Hepatocyte (in vitro differentiated cells): Measurements from ENCODE around the gene CD4. TPM values are rescaled to one million over a fixed set of nuclear protein-coding genes. Genes with fewer than 3 reads are reported as not detected.

Source experiments
- DNase-seq: peaks from one replicate; pipeline ENCODE4 v3.0.0-alpha.2; 2016; ENCODE audit warnings: low spot score
- H2AFZ ChIP-seq: fragments of 200-600 bp; sonication (generic); 2 replicates; pipeline ENCODE4 v1.6.0; 2016; ENCODE audit warnings: antibody characterized with exemption, mild to moderate bottlenecking
- H3K27ac ChIP-seq: fragments of 200-600 bp; sonication (generic); 2 replicates; pipeline ENCODE4 v1.5.1; 2016; ENCODE audit warnings: mild to moderate bottlenecking
- H3K27me3 ChIP-seq: fragments of 200-600 bp; sonication (generic); 2 replicates; pipeline ENCODE4 v1.6.1; 2016
- H3K36me3 ChIP-seq: fragments of 200-600 bp; sonication (generic); replicated peaks from 2 replicates; pipeline ENCODE4 v1.5.1; 2016; ENCODE audit warnings: low read depth; ENCODE audit not compliant: insufficient read depth
- H3K4me1 ChIP-seq: fragments of 200-600 bp; sonication (generic); 2 replicates; pipeline ENCODE4 v1.5.1; 2016; ENCODE audit warnings: mild to moderate bottlenecking, moderate library complexity; ENCODE audit not compliant: insufficient read depth
- H3K4me2 ChIP-seq: fragments of 200-600 bp; sonication (generic); 2 replicates; pipeline ENCODE4 v1.6.0; 2016
- H3K4me3 ChIP-seq: fragments of 200-600 bp; sonication (generic); 2 replicates; pipeline ENCODE4 v1.5.1; 2016; ENCODE audit warnings: mild to moderate bottlenecking
- H3K79me2 ChIP-seq: fragments of 200-600 bp; sonication (generic); 2 replicates; pipeline ENCODE4 v1.6.0; 2017; ENCODE audit warnings: mild to moderate bottlenecking
- H3K9me2 ChIP-seq: fragments of 200-600 bp; sonication (generic); replicated peaks from 2 replicates; pipeline ENCODE4 v1.6.0; 2017; ENCODE audit warnings: mild to moderate bottlenecking; ENCODE audit not compliant: insufficient read depth
- H3K9me3 ChIP-seq: fragments of 200-600 bp; sonication (generic); 2 replicates; pipeline ENCODE4 v1.5.1; 2016; ENCODE audit warnings: low read depth, mild to moderate bottlenecking
- H4K20me1 ChIP-seq: fragments of 200-600 bp; sonication (generic); 2 replicates; pipeline ENCODE4 v1.6.0; 2016; ENCODE audit warnings: mild to moderate bottlenecking; ENCODE audit not compliant: insufficient read depth, poor library complexity, severe bottlenecking
- EZH2 ChIP-seq: fragments of 200-600 bp; sonication (generic); IDR thresholded peaks from 2 replicates; pipeline ENCODE4 v1.6.1; 2016; ENCODE audit warnings: antibody characterized with exemption, mild to moderate bottlenecking, borderline replicate concordance
- EZH2phosphoT487 ChIP-seq: fragments of 200-600 bp; sonication (generic); IDR thresholded peaks from one replicate; pipeline ENCODE4 v1.6.1; 2018; ENCODE audit warnings: antibody characterized with exemption, mild to moderate bottlenecking, low read depth, moderate library complexity; ENCODE audit not compliant: unreplicated experiment, severe bottlenecking
- WGBS: methylation state at CpG from one replicate; pipeline ENCODE4 v1.1.6; 2016; ENCODE audit warnings: low lambda C conversion rate; ENCODE audit errors: missing lambda C conversion rate; 5-methylcytosine and 5-hydroxymethylcytosine counted together
- polyA plus RNA-seq: library from polyadenylated mRNA; unstranded; fragments of >200 nt; fragmentation: Nextera tagmentation; extraction: Ambion mirVana; gene quantifications from 2 replicates; pipeline ENCODE4 v1.2.1, GENCODE V29; 2016
- total RNA-seq: library from RNA; depleted of rRNA; stranded (reverse); fragments of >200 nt; gene quantifications from 2 replicates; pipeline ENCODE4 v1.2.3, GENCODE V29; 2014
- TF ChIP-seq, protein P1 (sequence below): fragments of 200-600 bp; sonication (generic); IDR thresholded peaks from 2 replicates; pipeline ENCODE4 v1.5.1; 2016; ENCODE audit warnings: antibody characterized with exemption, mild to moderate bottlenecking; ENCODE audit not compliant: poor library complexity

CD4 gene
- total and polyA plus RNA-seq, 2 experiments from 2014 or later, result 2.7 to 6.4 TPM

DNA sequence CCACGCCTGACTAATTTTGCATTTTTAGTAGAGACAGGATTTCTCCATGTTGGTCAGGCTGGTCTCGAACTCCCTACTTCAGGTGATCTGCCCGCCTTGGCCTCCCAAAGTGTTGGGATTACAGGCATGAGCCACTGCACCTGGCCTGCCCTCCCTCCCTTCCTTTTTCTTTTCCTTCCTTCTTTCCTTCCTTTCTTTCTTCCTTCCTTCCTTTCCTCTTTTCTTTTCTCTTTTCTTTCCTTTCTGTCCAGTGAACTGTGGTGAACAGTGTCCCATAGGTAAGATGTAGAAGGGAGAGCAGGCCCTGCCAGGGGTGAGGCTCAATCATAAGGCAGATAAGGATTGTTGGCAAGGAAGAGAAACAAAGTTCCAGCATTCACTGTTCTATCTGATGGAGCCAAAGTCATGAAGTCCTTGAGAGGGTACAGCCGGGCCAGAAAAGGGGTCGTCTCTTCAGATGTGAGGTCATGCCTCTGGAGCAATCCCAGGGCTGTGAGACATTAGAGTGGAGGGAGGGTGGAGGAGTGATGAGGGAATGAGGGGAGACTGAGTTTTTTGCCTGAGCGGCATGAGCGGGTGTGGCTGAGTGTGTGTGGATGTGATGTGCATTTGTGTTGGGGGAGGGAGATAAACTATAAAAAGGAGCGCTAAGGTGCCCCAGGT, 32.2 kb upstream of the CD4 start:
- DNase-seq, result peak; percentile 4
- Histone ChIP-seq H3K9me2 (no peaks in the 10 kb centered on the region), H3K36me3 (no peaks in the 10 kb centered on the region), H3K4me1 (peaks cover 11% of the 10 kb centered on the region), H3K27ac (no peak overlapping the region), H3K79me2 (peaks cover 6% of the 10 kb centered on the region), H3K9me3 (no peaks in the 10 kb centered on the region), H3K4me2 (no peak overlapping the region), H3K27me3 (no peaks in the 10 kb centered on the region), H4K20me1 (peaks cover 2% of the 10 kb centered on the region), H2AFZ (no peak overlapping the region), H3K4me3 (no peak overlapping the region)
- 80% methylated on average over 8 of the region's 8 CpGs for WGBS
- no peak for TF ChIP-seq EZH2
- TF ChIP-seq, protein P1, sequence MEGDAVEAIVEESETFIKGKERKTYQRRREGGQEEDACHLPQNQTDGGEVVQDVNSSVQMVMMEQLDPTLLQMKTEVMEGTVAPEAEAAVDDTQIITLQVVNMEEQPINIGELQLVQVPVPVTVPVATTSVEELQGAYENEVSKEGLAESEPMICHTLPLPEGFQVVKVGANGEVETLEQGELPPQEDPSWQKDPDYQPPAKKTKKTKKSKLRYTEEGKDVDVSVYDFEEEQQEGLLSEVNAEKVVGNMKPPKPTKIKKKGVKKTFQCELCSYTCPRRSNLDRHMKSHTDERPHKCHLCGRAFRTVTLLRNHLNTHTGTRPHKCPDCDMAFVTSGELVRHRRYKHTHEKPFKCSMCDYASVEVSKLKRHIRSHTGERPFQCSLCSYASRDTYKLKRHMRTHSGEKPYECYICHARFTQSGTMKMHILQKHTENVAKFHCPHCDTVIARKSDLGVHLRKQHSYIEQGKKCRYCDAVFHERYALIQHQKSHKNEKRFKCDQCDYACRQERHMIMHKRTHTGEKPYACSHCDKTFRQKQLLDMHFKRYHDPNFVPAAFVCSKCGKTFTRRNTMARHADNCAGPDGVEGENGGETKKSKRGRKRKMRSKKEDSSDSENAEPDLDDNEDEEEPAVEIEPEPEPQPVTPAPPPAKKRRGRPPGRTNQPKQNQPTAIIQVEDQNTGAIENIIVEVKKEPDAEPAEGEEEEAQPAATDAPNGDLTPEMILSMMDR, result no peak
- TF ChIP-seq EZH2phosphoT487, result no peak

GRCh38 chr12:6758506-6759095, 30.7 kb upstream of the CD4 start:
- 86% methylated on average over 9 of the region's 9 CpGs for WGBS
- Histone ChIP-seq H3K27me3 (no peaks in the 10 kb centered on the region), H3K4me3 (no peak overlapping the region), H3K4me1 (peaks cover 21% of the 10 kb centered on the region), H4K20me1 (no peaks in the 10 kb centered on the region), H3K36me3 (no peaks in the 10 kb centered on the region), H2AFZ (no peak overlapping the region), H3K9me2 (no peaks in the 10 kb centered on the region), H3K4me2 (no peak overlapping the region), H3K79me2 (no peaks in the 10 kb centered on the region), H3K9me3 (no peaks in the 10 kb centered on the region), H3K27ac (no peak overlapping the region)
- DNase-seq, result peak; percentile 5
- TF ChIP-seq, protein P1, result no peak
- no peak for TF ChIP-seq EZH2phosphoT487
- no peak for TF ChIP-seq EZH2

- Histone ChIP-seq H3K4me2 (no peak overlapping the region), H3K27ac (peak overlapping the region; percentile 11), H4K20me1 (no peaks in the 10 kb centered on the region), H3K36me3 (no peaks in the 10 kb centered on the region), H3K9me3 (no peaks in the 10 kb centered on the region), H3K9me2 (no peaks in the 10 kb centered on the region), H3K79me2 (no peaks in the 10 kb centered on the region), H3K4me1 (peaks cover 27% of the 10 kb centered on the region), H3K27me3 (no peaks in the 10 kb centered on the region), H3K4me3 (no peak overlapping the region), H2AFZ (no peak overlapping the region)
- no peak for DNase-seq
- TF ChIP-seq EZH2, result no peak
- 84% methylated on average over 5 of the region's 5 CpGs for WGBS
Measured at GRCh38 chr12:6759741-6760140, 29.6 kb upstream of the CD4 start.

- Histone ChIP-seq H3K9me3 (no peaks in the 10 kb centered on the region), H3K9me2 (no peaks in the 10 kb centered on the region), H2AFZ (peak overlapping the region; percentile 8), H3K79me2 (peaks cover 16% of the 10 kb centered on the region), H3K4me3 (no peak overlapping the region), H3K27me3 (no peaks in the 10 kb centered on the region), H3K4me2 (peak overlapping the region; percentile 55), H3K36me3 (no peaks in the 10 kb centered on the region), H3K27ac (peak overlapping the region; percentile 86), H3K4me1 (peaks cover 43% of the 10 kb centered on the region), H4K20me1 (peaks cover 11% of the 10 kb centered on the region)
- WGBS, result 58% methylated on average over 4 of the region's 4 CpGs
- DNase-seq, result no peak
- no peak for TF ChIP-seq EZH2
- no peak for TF ChIP-seq EZH2phosphoT487
Measured at GRCh38 chr12:6763380-6763779, 25.9 kb upstream of the CD4 start.
